ENCODE measurements around the gene CREB5. TPM values are rescaled to one million over a fixed set of nuclear protein-coding genes. Genes with fewer than 3 reads are reported as not detected.

Gene CREB5
- total and polyA plus RNA-seq, 2 of the 8 experiments (the other 6 are each of a cell fraction or from before 2014, with no cell fraction given), result 2.4 to 2.7 TPM

- H2BK20ac ChIP-seq (ENCODE audit: low read length), result no peak overlapping the region
- H3K9me3 ChIP-seq (ENCODE audit: insufficient read depth in 2 of 2, low read depth in 1 of 2, low read length in 1 of 2), result no peaks in the 10 kb centered on the region
- no peak overlapping the region for H2BK120ac ChIP-seq (replicated peaks; ENCODE audit: low read depth, low read length)
- no peaks in the 10 kb centered on the region for H3K4me1 ChIP-seq (replicated peaks in 1 of 4; ENCODE audit: control insufficient read depth in 3 of 4, insufficient read depth in 4 of 4, low read length in 3 of 4)
- ChIA-PET POLR2A (ENCODE audit: partially characterized antibody) (no interaction called here), CTCF (ENCODE audit: partially characterized antibody) (interaction anchor here (0.8 kb wide), 2 partner anchors 8 to 11 kb away, joined by 3 to 4 read pairs; no protein-coding TSS in a partner anchor)
- no peak overlapping the region for H3K14ac ChIP-seq (ENCODE audit: insufficient read length)
- H3K4me2 ChIP-seq (ENCODE audit: insufficient read depth in 1 of 2, low read depth in 2 of 2, low read length in 2 of 2), result no peak overlapping the region
- H4K20me1 ChIP-seq (replicated peaks in 1 of 2; ENCODE audit: control insufficient read depth in 1 of 2, insufficient read depth in 2 of 2, low read length in 2 of 2), result no peaks in the 10 kb centered on the region
- no peaks in the 10 kb centered on the region for H3K36me3 ChIP-seq (ENCODE audit: control insufficient read depth in 2 of 4, insufficient read depth in 4 of 4, low read length in 3 of 4)
- H3K18ac ChIP-seq (ENCODE audit: extremely low read depth, low read length), result no peak overlapping the region
- no peak overlapping the region for H2AK5ac ChIP-seq (ENCODE audit: low read depth, low read length)
- DNase-seq (ENCODE audit: low read depth in 1 of 2, low spot score in 2 of 2) (no peak), FAIRE-seq (no peak)
- H3K79me2 ChIP-seq (ENCODE audit: control insufficient read depth in 1 of 2, insufficient read depth in 2 of 2, low read length in 2 of 2), result no peaks in the 10 kb centered on the region
- no peak overlapping the region for H4K91ac ChIP-seq (replicated peaks; ENCODE audit: insufficient read length, low read length)
- no peaks in the 10 kb centered on the region for H3K27me3 ChIP-seq (replicated peaks in 1 of 4; ENCODE audit: control insufficient read depth in 3 of 4, extremely low read depth in 1 of 4, insufficient read depth in 3 of 4, low read length in 3 of 4)
- H4K8ac ChIP-seq (ENCODE audit: extremely low read depth, insufficient read depth, low read length), result no peak overlapping the region
- H3K79me1 ChIP-seq (ENCODE audit: low read depth, low read length), result no peaks in the 10 kb centered on the region
- H3K27ac ChIP-seq (ENCODE audit: low read depth, low read length), result no peak overlapping the region
- H2BK12ac ChIP-seq (ENCODE audit: low read depth, low read length), result no peak overlapping the region
- no peak overlapping the region for H2BK15ac ChIP-seq (ENCODE audit: low read length)
- no peak overlapping the region for H3K4me3 ChIP-seq (ENCODE audit: extremely low read depth in 1 of 4, insufficient read depth in 2 of 4, low read depth in 3 of 4, low read length in 4 of 4)
- no peak overlapping the region for H3K23ac ChIP-seq (ENCODE audit: insufficient read length)
- no peak overlapping the region for H2BK5ac ChIP-seq (ENCODE audit: low read depth, low read length)
- H3K4ac ChIP-seq (replicated peaks; ENCODE audit: insufficient read length, low read depth, low read length), result no peak overlapping the region
- no peak overlapping the region for H4K5ac ChIP-seq (ENCODE audit: insufficient read length, low read depth, low read length)
- no peaks in the 10 kb centered on the region for H3K23me2 ChIP-seq (ENCODE audit: low read depth, low read length)
- H3K9ac ChIP-seq (replicated peaks in 1 of 4; ENCODE audit: extremely low read depth in 1 of 4, low read depth in 3 of 4, low read length in 3 of 4), result no peak overlapping the region
- H3K56ac ChIP-seq (replicated peaks; ENCODE audit: insufficient read length, low read depth, low read length), result no peak overlapping the region
- 77% methylated on average over 5 of the region's 5 CpGs; no CpG with 5 or more reads in 1 of the 2 experiments for WGBS, 2 experiments (ENCODE audit: extremely low coverage in 1 of 2, insufficient coverage in 1 of 2, insufficient read length in 1 of 2, insufficient replicate concordance in 2 of 2, low coverage in 1 of 2, low lambda C conversion rate in 2 of 2, missing lambda C conversion rate in 1 of 2)
- no peak overlapping the region for H2AFZ ChIP-seq (ENCODE audit: low read length)
- TF ChIP-seq KDM1A (IDR thresholded peaks at IDR 0.05; ENCODE audit: borderline replicate concordance, low read length) (no peak), TEAD4 (IDR thresholded peaks at IDR 0.05; ENCODE audit: low read depth, low read length) (no peak), CHD2 (IDR thresholded peaks at IDR 0.05; ENCODE audit: low read length) (no peak), USF2 (IDR thresholded peaks at IDR 0.05; ENCODE audit: low read length) (no peak), SP4 (IDR thresholded peaks at IDR 0.05; ENCODE audit: low read length) (no peak), JUND (IDR thresholded peaks at IDR 0.05; ENCODE audit: low read length) (no peak), EZH2 (IDR thresholded peaks at IDR 0.05; ENCODE audit: low read depth, low read length, severe bottlenecking) (no peak), RAD21 (IDR thresholded peaks at IDR 0.05 in 1 of 2, conservative IDR thresholded peaks at IDR 0.05 in 1 of 2; ENCODE audit: low read depth in 2 of 2, low read length in 2 of 2) (no peak), POLR2A (IDR thresholded peaks at IDR 0.05; ENCODE audit: control extremely low read depth in 1 of 2, low read depth in 2 of 2, low read length in 2 of 2) (no peak), POLR2AphosphoS5 (IDR thresholded peaks at IDR 0.05; ENCODE audit: low read depth, low read length) (no peak), SIRT6 (IDR thresholded peaks at IDR 0.05; ENCODE audit: low read length) (no peak), JUN (IDR thresholded peaks at IDR 0.05; ENCODE audit: low read depth, low read length) (no peak), SAP30 (IDR thresholded peaks at IDR 0.05; ENCODE audit: insufficient read depth, insufficient replicate concordance, low read length) (no peak)
- TF ChIP-seq, protein P1, sequence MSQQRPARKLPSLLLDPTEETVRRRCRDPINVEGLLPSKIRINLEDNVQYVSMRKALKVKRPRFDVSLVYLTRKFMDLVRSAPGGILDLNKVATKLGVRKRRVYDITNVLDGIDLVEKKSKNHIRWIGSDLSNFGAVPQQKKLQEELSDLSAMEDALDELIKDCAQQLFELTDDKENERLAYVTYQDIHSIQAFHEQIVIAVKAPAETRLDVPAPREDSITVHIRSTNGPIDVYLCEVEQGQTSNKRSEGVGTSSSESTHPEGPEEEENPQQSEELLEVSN (IDR thresholded peaks at IDR 0.05), result no peak
These were observed 33.8 kb downstream of the CREB5 start for GRCh38 chr7:28446131-28446530.
